ENCODE data around the gene TMEM196.

TMEM196 gene

GRCh38 chr7:19772841-19773760 is at the start of gene TMEM196:
TSS of gene TMEM196 (minus strand) at chr7:19773617. CDS start at chr7:19772696, 921 bp downstream.
- peak; percentile 7 for DNase-seq (ENCODE audit: low spot score)

GRCh38 chr7:19816128-19816527 is 42.7 kb upstream of the TMEM196 start:
- no peak for DNase-seq (ENCODE audit: low spot score)

- DNase-seq (ENCODE audit: low spot score): no peak
Observed at GRCh38 chr7:19815546-19815945, 42.1 kb upstream of the TMEM196 start.

- no peak for DNase-seq (ENCODE audit: low spot score)
Observed at GRCh38 chr7:19814776-19815175, 41.4 kb upstream of the TMEM196 start.

- DNase-seq (ENCODE audit: low spot score): no peak
Observed at GRCh38 chr7:19811386-19811785, 38.0 kb upstream of the TMEM196 start.

GRCh38 chr7:19798986-19799385 is 25.6 kb upstream of the TMEM196 start:
- DNase-seq (ENCODE audit: low spot score): no peak

GRCh38 chr7:19783541-19783940 is 10.1 kb upstream of the TMEM196 start:
- DNase-seq (ENCODE audit: low spot score): peak; percentile 2

GRCh38 chr7:19776981-19777380 is 3.6 kb upstream of the TMEM196 start:
- DNase-seq (ENCODE audit: low spot score): no peak

- peak; percentile 4 for DNase-seq (ENCODE audit: low spot score)
Observed at GRCh38 chr7:19775578-19775977, 2.2 kb upstream of the TMEM196 start.

GRCh38 chr7:19772306-19772705 is 1.1 kb downstream of the TMEM196 start:
- no peak for DNase-seq (ENCODE audit: low spot score)

- DNase-seq (ENCODE audit: low spot score): no peak
Observed at GRCh38 chr7:19762631-19763030, 10.8 kb downstream of the TMEM196 start.

GRCh38 chr7:19754521-19755116 is 18.8 kb downstream of the TMEM196 start:
- DNase-seq (ENCODE audit: low spot score): no peak

GRCh38 chr7:19752020-19752419 is 21.4 kb downstream of the TMEM196 start:
- no peak for DNase-seq (ENCODE audit: low spot score)

GRCh38 chr7:19749658-19750057 is 23.8 kb downstream of the TMEM196 start:
- DNase-seq (ENCODE audit: low spot score): no peak

- DNase-seq (ENCODE audit: low spot score): peak; percentile 54
Observed at GRCh38 chr7:19747740-19748339, 25.6 kb downstream of the TMEM196 start.

- DNase-seq (ENCODE audit: low spot score): no peak
Observed at GRCh38 chr7:19744075-19744474, 29.3 kb downstream of the TMEM196 start.

GRCh38 chr7:19728716-19729115 is 44.7 kb downstream of the TMEM196 start:
- DNase-seq (ENCODE audit: low spot score): no peak

GRCh38 chr7:19725770-19726169 is 47.6 kb downstream of the TMEM196 start:
- DNase-seq (ENCODE audit: low spot score): no peak

- DNase-seq (ENCODE audit: low spot score): no peak
Observed at GRCh38 chr7:19715499-19715898, 57.9 kb downstream of the TMEM196 start.

GRCh38 chr7:19713676-19714075 is 59.7 kb downstream of the TMEM196 start:
- DNase-seq (ENCODE audit: low spot score): peak; percentile 37

- DNase-seq (ENCODE audit: low spot score): no peak
Observed at GRCh38 chr7:19709249-19709578, 64.2 kb downstream of the TMEM196 start.

GRCh38 chr7:19708397-19709248 is 64.8 kb downstream of the TMEM196 start, which contains the start of gene POLR1F:
TSS of gene POLR1F (minus strand) at chr7:19709037. CDS start at chr7:19709016, 21 bp downstream.
- peak; percentile 97 for DNase-seq (ENCODE audit: low spot score)
